Esophagus (tissue), 2 donors: ENCODE measurements around the gene CNTROB. TPM values are rescaled to one million over a fixed set of nuclear protein-coding genes. Genes with fewer than 3 reads are reported as not detected.

Experiments used
- H3K27ac ChIP-seq, 2 donors: one replicate each; pipeline ENCODE4 v1.5.1; 2013; ENCODE audit warnings: low read depth in 2 of 2, mild to moderate bottlenecking in 2 of 2, inconsistent platforms in 1 of 2, low read length in 1 of 2, moderate library complexity in 1 of 2
- H3K27me3 ChIP-seq, 2 donors: one replicate each; pipeline ENCODE4 v1.6.1; 2013; ENCODE audit warnings: low read length in 2 of 2, control low read depth in 1 of 2, mild to moderate bottlenecking in 1 of 2; ENCODE audit not compliant: insufficient read depth in 2 of 2, control insufficient read depth in 1 of 2
- H3K36me3 ChIP-seq, 2 donors: one replicate each; pipeline ENCODE4 v1.6.1; 2013; ENCODE audit warnings: low read length in 1 of 2; ENCODE audit not compliant: control insufficient read depth in 2 of 2, insufficient read depth in 2 of 2
- H3K4me1 ChIP-seq, 2 donors: one replicate each; pipeline ENCODE4 v1.6.1; 2013; ENCODE audit warnings: low read length in 1 of 2; ENCODE audit not compliant: control insufficient read depth in 2 of 2, insufficient read depth in 2 of 2
- H3K4me3 ChIP-seq, 2 donors: one replicate each; pipeline ENCODE4 v1.5.1; 2013; ENCODE audit warnings: low read length in 2 of 2, mild to moderate bottlenecking in 2 of 2, low read depth in 1 of 2, moderate library complexity in 1 of 2
- H3K9me3 ChIP-seq, 2 donors: one replicate each; pipeline ENCODE4 v1.6.1; 2013; ENCODE audit warnings: mild to moderate bottlenecking in 2 of 2, low read depth in 1 of 2, low read length in 1 of 2, moderate library complexity in 1 of 2; ENCODE audit not compliant: control insufficient read depth in 2 of 2, insufficient read depth in 1 of 2
- WGBS, 2 donors: extraction: QIAGEN DNeasy Blood & Tissue Kit; methylation state at CpG; one replicate each; pipeline ENCODE4 v1.1.7; 2013; 5-methylcytosine and 5-hydroxymethylcytosine counted together
- polyA plus RNA-seq, 2 donors: library from polyadenylated mRNA; stranded (reverse); fragments of 200-250 nt; gene quantifications; one replicate each; pipeline ENCODE4 v1.2.3, GENCODE V29; 2013
- donor health status: healthy with polysubstance abuse.
- donor health status: Bipolar disorder and iron deficiency.

CNTROB gene
- polyA plus RNA-seq, 2 donors: 18.0 to 29.5 TPM

DNA sequence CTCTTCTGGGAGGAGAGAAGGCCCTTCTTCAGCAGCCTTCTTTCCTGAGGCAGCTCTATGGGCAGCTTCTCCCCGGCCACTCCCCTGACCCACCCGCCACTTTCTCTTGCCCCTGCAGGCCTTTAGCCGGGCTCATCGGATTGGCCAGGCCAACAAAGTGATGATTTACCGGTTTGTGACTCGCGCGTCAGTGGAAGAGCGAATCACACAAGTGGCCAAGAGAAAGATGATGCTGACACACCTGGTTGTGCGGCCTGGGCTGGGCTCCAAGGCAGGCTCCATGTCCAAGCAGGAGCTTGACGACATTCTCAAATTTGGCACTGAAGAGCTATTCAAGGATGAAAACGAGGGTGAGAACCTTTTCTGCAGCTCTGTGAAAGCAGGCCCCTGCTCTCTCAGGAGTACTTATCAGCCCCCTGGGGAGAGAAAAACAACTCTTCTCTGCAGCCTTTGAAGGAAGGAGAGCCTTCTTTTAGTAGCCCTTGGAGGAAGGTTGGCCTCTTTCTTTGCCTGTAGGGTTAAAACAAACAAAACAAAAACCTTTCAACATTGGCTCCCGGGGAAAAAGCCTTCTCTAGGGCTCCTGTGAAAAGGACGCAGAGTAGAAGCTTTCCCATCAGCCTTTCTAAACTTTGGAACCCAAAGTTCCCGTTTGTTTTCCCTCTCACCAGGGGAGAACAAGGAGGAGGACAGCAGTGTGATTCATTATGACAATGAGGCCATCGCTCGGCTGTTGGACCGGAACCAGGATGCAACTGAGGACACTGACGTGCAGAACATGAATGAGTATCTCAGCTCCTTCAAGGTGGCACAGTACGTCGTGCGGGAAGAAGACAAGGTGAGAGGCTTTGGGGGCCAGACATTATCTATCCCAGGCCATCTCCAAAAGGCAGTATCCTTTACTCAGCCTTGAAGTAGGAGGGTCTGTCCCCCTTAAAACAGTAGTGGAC lies 28.6 kb upstream of the CNTROB start:
- WGBS, 2 donors: 62 to 71% methylated on average over 22 of the region's 22 CpGs
- Histone ChIP-seq H3K4me3 (no peak overlapping the region), H3K4me1 (no peaks in the 10 kb centered on the region), H3K36me3 (peaks cover 30 to 68% of the 10 kb centered on the region in 2 donors), H3K27ac (no peak overlapping the region), H3K9me3 (no peaks in the 10 kb centered on the region), H3K27me3 (no peaks in the 10 kb centered on the region)

DNA sequence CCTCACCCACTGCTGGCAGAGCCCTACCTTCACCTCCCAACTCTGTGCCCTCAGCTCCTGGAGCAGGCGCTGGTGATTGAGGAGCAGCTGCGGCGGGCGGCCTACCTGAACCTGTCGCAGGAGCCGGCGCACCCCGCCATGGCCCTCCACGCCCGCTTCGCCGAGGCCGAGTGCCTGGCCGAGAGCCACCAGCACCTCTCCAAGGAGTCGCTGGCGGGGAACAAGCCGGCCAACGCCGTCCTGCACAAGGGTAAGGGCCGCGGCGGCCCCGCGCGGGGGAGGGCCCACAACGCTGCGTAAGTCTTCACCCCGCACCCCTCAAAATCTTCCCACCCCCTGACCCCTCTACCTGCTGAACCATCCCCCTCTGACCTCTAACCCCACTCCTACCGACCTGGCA lies 22.9 kb upstream of the CNTROB start:
- Histone ChIP-seq H3K27ac (no peak overlapping the region), H3K36me3 (peaks cover 13 to 59% of the 10 kb centered on the region in 2 donors), H3K4me3 (no peak overlapping the region), H3K27me3 (no peaks in the 10 kb centered on the region), H3K9me3 (no peaks in the 10 kb centered on the region), H3K4me1 (no peaks in the 10 kb centered on the region)
- 91% methylated on average over 20 to 29 of the region's 29 CpGs for WGBS, 2 donors

DNA sequence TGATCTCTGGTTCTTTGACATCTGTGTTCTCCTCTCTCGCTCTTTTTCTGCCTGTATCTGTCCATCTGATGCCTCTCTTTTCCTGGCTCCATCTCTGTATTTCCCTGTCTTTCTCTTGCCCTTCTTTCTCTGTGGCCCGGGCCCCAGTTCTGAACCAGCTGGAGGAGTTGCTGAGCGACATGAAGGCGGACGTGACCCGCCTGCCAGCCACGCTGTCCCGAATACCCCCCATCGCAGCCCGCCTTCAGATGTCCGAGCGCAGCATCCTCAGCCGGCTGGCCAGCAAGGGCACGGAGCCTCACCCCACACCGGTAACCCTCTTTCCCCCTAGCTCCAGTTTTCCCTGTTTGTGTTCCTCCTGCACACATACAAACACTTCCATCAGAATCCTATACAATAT lies 21.7 kb upstream of the CNTROB start:
- no peak overlapping the region for H3K27ac ChIP-seq
- peaks cover 11 to 50% of the 10 kb centered on the region in 2 donors for H3K36me3 ChIP-seq
- no peaks in the 10 kb centered on the region for H3K27me3 ChIP-seq
- H3K9me3 ChIP-seq: no peaks in the 10 kb centered on the region
- WGBS, 2 donors: 92 to 97% methylated on average over 13 to 15 of the region's 15 CpGs
- peaks cover 0 to 3% of the 10 kb centered on the region in 2 donors for H3K4me1 ChIP-seq
- H3K4me3 ChIP-seq: no peak overlapping the region

DNA sequence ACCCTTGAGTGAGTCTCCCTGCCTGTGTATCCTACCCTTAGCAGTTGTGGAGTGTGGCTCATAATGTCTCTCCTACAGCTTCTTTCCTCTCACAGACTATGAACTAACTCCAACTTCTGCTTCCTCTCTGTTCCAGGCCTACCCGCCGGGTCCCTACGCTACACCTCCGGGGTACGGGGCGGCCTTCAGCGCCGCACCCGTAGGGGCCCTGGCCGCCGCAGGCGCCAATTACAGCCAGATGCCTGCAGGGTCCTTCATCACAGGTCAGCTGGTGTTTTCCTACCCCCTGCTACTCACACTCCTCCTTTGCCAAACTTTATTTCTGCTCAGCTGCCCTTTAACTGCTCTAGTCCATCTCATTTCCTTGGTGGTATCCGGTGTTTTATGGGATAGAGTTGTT lies 21.3 kb upstream of the CNTROB start:
- Histone ChIP-seq H3K27me3 (no peaks in the 10 kb centered on the region), H3K36me3 (peaks cover 11 to 46% of the 10 kb centered on the region in 2 donors), H3K27ac (no peak overlapping the region), H3K4me3 (no peak overlapping the region), H3K9me3 (no peaks in the 10 kb centered on the region), H3K4me1 (peaks cover 0 to 5% of the 10 kb centered on the region in 2 donors)
- WGBS, 2 donors: 87 to 92% methylated on average over 13 of the region's 13 CpGs

DNA sequence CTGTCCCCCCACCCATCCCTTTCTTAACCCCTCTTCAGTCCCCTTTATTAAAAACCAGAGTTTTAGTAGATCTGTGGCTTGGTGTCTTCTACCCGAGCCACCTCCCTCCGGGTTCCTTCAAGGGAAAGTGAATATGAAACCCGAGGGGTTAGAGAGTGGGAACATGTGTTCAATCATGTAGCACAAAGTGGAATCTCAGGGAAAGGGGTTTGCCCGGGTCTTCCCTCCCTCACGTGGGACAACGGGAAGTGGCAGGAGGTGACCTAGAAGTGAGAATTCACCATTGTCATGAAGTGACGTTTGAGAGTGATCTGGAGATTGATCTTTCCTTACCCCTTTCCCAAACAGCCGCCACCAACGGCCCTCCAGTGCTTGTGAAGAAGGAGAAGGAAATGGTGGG lies 20.9 kb upstream of the CNTROB start:
- no peaks in the 10 kb centered on the region for H3K27me3 ChIP-seq
- no peak overlapping the region for H3K4me3 ChIP-seq
- WGBS, 2 donors: 67 to 71% methylated on average over 9 of the region's 9 CpGs
- peaks cover 11 to 43% of the 10 kb centered on the region in 2 donors for H3K36me3 ChIP-seq
- H3K4me1 ChIP-seq: peaks cover 0 to 5% of the 10 kb centered on the region in 2 donors
- no peaks in the 10 kb centered on the region for H3K9me3 ChIP-seq
- H3K27ac ChIP-seq: no peak overlapping the region

DNA sequence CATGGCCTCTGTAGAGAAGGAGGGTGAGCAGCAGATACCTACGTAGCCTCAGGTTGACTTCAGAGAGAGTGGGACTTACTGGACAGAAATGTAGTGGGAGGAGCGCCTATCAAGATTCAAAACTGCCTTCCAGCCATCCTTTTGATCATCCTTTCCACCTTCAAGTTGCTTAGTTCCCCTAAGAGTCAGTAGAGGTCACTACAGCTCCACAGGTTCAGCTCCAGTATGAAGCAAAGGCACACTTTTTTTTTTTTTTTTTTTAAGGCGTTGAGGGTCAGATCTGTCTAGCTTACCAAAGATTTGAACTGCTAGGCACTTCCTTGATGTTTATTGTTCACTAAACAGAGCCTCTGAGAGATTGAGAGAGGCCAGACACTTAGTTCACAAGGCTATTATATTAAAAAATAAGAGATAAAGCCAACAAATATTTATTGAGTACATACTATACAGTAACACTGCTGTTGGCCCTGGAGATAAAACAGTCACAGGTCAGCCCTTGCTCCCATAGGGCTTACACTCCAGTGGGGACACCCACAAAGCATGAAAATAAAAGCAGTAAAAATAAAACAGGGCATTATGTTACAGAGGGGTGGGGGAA lies 19.0 kb upstream of the CNTROB start:
- H3K27ac ChIP-seq: no peak overlapping the region
- peaks cover 0 to 25% of the 10 kb centered on the region in 2 donors for H3K36me3 ChIP-seq
- no peaks in the 10 kb centered on the region for H3K9me3 ChIP-seq
- peaks cover 0 to 12% of the 10 kb centered on the region in 2 donors for H3K4me1 ChIP-seq
- H3K4me3 ChIP-seq: no peak overlapping the region
- no peaks in the 10 kb centered on the region for H3K27me3 ChIP-seq
- WGBS, 2 donors: 27% methylated on average over 3 of the region's 3 CpGs

DNA sequence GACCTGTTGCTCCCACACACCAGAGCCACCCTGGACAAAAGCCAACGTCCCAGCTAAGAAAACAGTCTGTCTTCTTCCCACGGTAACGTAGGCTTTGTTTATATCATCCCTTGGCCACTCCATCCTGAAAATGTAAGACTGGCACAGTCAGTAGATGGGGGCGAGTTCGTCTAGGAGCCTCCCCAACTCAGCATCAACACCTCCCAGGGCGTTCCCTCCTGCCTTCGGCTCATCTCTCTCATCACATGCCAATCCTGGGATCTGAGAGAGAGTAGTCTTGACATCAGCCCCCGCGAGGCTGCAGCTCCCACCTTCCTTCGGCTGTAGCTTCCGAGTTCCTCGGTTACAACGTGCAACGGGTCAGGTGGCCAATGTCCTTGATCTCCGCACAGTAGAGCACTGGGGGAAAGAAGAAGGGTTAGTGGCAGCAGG lies 16.8 kb upstream of the CNTROB start:
- peaks cover 0 to 11% of the 10 kb centered on the region in 2 donors for H3K36me3 ChIP-seq
- H3K27me3 ChIP-seq: no peaks in the 10 kb centered on the region
- peak overlapping the region; percentile 91 to 96 for H3K27ac ChIP-seq
- peak overlapping the region; percentile 54 to 62 for H3K4me3 ChIP-seq
- WGBS, 2 donors: 1% methylated on average over 15 of the region's 15 CpGs
- H3K4me1 ChIP-seq: peaks cover 0 to 12% of the 10 kb centered on the region in 2 donors
- H3K9me3 ChIP-seq: no peaks in the 10 kb centered on the region

DNA sequence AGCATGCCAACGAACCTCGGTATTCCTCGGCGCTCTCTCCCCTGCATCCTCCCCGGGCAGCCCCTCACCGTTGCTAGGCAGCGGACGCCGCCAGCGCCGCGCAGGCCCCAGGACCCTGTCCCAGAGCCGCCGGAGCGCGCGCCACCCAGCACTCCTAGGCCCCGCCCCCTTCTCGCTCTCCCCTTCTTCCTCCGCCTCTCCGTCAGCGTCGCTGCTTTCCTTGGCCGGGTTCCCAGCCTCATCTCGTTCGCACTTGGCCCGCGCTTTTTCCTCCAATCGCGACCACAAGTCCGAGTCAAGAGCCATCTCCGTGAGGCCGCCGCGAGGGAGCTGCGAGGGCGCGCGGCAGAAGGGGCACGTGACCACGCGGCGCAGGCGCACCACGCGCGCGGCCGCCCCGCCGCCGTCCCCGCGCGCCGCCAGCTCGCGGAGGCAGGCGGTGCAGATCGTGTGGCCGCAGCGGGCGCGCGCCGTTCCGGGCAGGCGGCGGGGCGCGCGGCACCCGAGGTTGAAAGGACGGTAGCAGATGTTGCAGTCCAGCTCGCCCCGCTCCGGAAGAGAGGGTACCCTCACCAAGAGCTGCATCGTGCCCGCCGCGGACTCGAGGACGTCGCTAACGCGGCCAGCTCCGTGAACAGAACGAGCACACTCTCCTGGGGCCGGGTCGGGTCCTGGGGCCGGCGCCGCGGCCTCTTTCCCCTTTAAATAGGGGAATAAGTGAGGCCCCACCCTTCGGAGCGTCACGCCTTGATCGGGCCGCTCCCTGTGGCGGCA lies 16.2 kb upstream of the CNTROB start, which contains the start of gene RNF227:
RNF227 (minus strand) TSS at position 679 of the 774 bp plus-strand sequence; CDS start at position 585, 94 bp downstream.
- 0 to 1% methylated on average over 99 to 100 of the region's 100 CpGs for WGBS, 2 donors
- Histone ChIP-seq H3K4me1 (peaks cover 0 to 12% of the 10 kb centered on the region in 2 donors), H3K9me3 (no peaks in the 10 kb centered on the region), H3K36me3 (peaks cover 0 to 5% of the 10 kb centered on the region in 2 donors), H3K27ac (peak within 1 kb of the TSS; percentile 91 to 96), H3K27me3 (no peaks in the 10 kb centered on the region), H3K4me3 (peak within 1 kb of the TSS; percentile 54 to 62)

DNA sequence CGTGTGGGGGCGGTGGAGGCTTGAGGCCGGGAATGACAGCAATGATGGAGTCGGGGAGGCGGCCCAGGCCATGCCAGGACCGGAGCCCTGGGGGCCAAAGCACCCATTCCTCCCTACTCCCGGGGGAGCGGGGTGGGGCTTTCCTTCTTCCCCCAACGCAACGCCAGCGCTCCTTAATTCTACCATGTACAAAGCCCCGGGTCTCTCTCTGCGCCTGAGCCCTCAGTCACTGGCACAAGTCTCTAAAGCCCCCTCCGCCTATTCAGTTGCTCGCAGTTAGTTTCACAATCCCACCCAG lies 15.7 kb upstream of the CNTROB start:
- H3K27me3 ChIP-seq: no peaks in the 10 kb centered on the region
- 26 to 33% methylated on average over 15 of the region's 15 CpGs for WGBS, 2 donors
- peaks cover 0 to 12% of the 10 kb centered on the region in 2 donors for H3K4me1 ChIP-seq
- H3K36me3 ChIP-seq: peaks cover 0 to 4% of the 10 kb centered on the region in 2 donors
- peak overlapping the region; percentile 91 to 96 for H3K27ac ChIP-seq
- H3K4me3 ChIP-seq: peak overlapping the region; percentile 54 to 62
- no peaks in the 10 kb centered on the region for H3K9me3 ChIP-seq
